GM19463 (cell line): ENCODE results near the gene ACVR1B.

Experiments used
- ATAC-seq: cut with Tn5 transposase; IDR thresholded peaks from one replicate; pipeline ENCODE4 v1.9.1; 2021; ENCODE audit warnings: mild to moderate bottlenecking, moderate library complexity; ENCODE audit not compliant: unreplicated experiment

Gene ACVR1B

GRCh38 chr12:51951199-51951842 lies at the start of gene ACVR1B:
Gene ACVR1B (plus strand): TSS chr12:51951699. CDS start chr12:51951744, 45 bp downstream.
- ATAC-seq = peak; percentile 91

GRCh38 chr12:51901881-51902280 lies 49.6 kb upstream of the ACVR1B start:
- no peak for ATAC-seq

DNA sequence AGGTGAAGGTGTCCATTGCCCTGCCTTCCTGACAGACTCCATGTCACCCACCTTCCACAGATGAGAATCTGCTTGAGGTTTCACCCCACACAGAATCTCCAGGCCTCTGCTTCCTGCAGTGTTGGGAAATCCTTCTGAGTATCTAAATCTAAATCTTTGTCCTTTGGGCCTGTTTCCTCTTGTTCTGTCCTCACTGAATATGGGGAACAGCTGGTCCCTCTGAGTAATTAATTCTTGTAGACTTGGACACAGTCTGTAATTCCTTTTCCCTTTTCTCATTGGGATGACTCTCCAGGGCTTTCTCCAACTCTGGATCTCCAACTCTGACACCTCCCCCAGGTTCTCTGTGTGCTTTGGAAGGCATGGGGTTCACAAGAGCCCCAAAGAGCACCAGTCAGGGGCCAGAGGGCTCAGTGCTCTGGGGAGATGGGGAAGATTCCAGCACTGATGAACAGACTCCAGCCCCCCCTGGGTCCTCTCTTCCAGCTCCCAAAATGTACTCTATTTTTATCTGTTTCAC lies 46.5 kb upstream of the ACVR1B start:
- no peak for ATAC-seq

DNA sequence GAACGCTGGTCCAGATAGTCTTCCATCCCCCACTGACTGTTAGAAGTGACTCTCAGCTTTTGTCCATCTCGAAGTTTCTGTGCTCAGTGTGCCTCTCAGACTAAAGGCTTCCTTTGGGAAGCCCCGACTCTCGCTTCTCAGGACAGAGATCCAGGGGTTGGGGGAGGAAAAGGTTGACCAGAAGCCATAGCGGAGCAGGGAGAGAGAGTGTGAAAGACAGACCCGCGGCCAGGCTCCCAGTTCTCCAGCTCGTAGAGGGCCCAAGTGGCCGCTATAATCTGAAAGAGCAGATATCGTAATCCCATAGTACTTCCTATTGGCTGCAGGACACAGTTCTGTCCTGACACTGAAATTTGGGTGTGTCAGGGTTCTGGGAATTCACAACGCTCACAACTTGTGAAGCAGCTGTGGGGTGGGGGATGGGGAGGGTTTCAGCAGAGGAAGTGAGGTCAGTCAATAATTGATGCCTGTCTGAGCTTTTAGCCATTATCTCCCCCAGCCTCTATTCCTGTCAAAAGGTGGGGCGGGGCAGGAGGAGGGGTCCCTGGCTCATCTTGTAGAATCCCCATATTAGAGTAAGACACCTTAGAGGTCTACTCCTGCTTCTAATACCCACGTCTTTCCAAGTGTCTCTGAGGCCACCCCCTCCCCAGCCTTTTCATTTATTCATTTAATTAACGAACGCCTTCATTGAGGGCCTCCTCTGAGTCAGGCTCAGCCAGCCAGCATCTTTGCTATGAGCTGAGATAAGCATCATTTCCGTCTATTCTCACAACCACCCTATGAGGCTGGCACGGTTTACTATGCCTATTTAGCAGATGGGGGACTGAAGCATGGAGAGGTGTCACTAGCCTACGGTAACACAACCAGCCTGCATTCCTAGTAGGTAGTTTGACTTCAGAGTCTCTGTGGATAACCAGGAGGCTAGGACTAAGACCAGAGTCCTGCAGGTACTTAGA lies 45.7 kb upstream of the ACVR1B start:
- ATAC-seq = no peak

DNA sequence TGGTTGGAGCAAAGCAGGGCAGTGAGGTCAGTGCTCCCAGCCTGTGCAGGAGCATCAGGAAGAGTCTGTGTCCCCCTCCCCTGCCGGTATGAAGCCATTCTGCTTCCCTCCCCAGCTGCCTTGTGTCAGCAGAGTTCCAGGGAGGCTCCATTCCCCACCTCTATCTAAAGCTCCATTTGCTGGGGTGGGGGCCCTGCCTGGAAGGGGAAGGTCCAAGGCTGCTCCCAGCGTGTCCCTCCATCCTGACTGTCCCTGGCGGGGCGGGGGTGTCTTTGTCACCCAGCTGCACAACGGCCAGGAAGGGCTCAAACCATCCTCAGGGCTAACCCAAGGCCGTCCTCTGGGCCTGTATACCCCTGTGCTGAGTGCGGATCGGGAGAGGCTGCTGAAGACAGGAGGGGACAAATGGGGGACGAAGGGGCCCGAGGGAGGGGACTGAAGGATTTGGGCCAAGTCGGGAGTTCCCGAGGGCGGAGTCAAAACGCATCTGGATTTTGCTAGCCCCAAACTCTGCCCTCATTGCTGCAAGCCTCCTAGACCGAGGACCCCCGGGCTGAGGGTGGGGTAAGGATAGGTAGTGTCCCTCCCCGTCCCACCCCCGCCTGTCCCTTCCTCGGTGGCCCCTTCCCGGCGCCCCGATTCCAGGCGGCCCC lies 44.9 kb upstream of the ACVR1B start:
- no peak for ATAC-seq

- ATAC-seq = no peak
Measured at GRCh38 chr12:51907083-51907855, 44.2 kb upstream of the ACVR1B start, which contains the start of gene ACVRL1. Gene ACVRL1 (plus strand): TSS chr12:51907504. CDS start chr12:51912475, 4,971 bp downstream.

GRCh38 chr12:51907856-51908425 lies 43.6 kb upstream of the ACVR1B start:
- no peak for ATAC-seq

- ATAC-seq = no peak
Measured at GRCh38 chr12:51908876-51909592, 42.5 kb upstream of the ACVR1B start.

- ATAC-seq = no peak
Measured at GRCh38 chr12:51910168-51910567, 41.3 kb upstream of the ACVR1B start.

DNA sequence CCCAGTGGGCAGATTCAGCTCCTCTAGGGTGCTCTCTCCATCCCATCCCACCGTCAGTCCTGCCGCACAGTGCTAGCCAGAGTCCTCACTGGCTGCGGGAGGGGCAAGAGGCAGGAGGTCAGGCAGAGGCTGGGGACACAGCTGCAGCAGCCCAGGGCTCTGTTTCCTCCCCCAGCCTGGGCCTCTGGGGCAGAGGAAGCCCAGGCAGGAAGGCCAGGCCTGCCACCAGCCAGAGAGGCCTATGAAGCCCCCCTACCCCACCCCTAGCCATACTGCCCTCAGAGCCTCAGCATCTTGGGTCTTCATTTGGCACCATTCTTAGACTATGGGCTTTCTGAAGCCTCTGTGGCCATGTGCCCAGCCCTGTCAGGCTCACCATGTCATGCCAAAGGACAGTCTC lies 40.8 kb upstream of the ACVR1B start:
- ATAC-seq = no peak

DNA sequence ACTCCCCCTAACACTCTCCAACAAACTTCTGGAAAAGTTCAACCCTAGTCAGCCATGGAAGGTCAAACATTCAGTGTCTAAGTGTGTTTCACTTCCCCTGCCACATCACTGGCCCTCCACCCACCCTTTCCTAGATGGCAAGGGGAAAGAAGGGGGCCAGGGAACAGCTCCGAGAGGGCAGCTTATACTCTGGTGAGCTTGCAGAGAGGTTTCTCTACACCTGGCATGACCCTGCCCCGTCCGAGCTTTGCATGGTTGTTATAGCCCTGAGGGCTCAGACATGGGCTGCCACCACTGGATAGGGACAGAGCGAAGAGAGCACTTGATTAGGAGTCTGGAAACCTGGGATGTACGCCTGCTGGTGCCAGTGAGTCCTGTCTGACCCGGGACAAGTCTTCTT lies 40.2 kb upstream of the ACVR1B start:
- no peak for ATAC-seq

DNA sequence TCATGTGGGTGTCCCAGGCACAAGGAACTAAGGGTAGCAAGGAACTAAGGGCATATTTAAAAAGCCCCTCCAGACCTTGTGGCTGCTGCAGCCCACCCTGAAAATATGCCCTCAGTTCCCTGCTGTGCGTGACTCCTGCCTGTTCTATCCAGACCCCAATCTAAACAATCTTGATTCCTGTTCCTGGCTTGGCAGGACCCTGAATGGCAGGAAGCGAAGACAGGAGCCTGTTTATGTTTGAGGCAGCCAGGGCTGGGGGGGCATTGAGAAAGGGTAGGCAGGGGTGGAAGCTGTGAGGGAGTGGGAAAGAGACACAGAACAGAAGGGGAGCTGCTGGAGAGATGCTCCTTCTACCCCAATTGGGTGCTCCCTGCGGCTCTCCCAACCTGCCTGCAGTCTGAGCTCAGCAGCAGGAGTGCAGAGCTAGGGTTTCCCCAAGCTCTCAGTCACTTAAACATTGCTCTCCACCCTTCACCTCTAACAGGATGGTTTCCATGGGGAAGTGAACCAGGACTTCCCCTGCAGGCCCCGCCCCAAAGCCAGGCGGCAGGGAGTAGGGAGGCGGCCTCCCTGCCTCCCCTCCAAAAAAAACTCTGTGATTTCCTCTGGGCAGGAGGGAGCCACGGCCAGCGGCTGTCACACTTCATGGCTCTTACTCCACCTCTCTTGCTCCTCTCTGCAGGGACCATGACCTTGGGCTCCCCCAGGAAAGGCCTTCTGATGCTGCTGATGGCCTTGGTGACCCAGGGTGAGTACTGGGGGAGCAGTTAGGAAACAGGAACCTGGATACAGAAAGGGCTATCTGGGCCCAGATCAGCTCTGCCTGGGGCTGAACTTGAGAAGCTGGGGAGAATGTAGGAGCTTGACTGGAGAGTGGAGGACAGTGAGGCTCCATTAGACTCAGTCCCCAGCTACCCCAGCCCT lies 39.4 kb upstream of the ACVR1B start:
- ATAC-seq = no peak

- ATAC-seq = no peak
Measured at GRCh38 chr12:51913071-51914033, 38.1 kb upstream of the ACVR1B start.

GRCh38 chr12:51914034-51914923 lies 37.2 kb upstream of the ACVR1B start:
- no peak for ATAC-seq

- ATAC-seq = no peak
Measured at GRCh38 chr12:51915003-51915625, 36.4 kb upstream of the ACVR1B start.

DNA sequence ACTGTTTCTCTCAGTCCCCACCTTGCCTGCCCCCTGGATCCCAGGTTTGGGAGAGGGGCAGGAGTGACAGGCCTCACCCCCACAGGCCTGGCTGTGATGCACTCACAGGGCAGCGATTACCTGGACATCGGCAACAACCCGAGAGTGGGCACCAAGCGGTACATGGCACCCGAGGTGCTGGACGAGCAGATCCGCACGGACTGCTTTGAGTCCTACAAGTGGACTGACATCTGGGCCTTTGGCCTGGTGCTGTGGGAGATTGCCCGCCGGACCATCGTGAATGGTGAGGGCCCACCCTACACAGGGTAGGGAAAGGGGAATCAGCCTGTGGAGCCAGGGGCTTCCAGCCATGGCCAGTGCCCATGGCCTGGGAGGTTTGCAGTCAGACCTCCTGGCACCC lies 35.5 kb upstream of the ACVR1B start:
- ATAC-seq = no peak
